Endothelial cell of umbilical vein (primary cell): Measurements from ENCODE around the gene BDKRB2.

Experiments used
- CTCF ChIP-seq, 2 donors: IDR thresholded peaks; 1 replicate in 1 of 2; 2 replicates in 1 of 2; pipeline ENCODE4 v1.5.1; 2011; ENCODE audit warnings: low read length in 2 of 2, mild to moderate bottlenecking in 2 of 2, moderate library complexity in 2 of 2, control low read depth in 1 of 2, inconsistent platforms in 1 of 2, low read depth in 1 of 2; ENCODE audit not compliant: insufficient read depth in 1 of 2; ENCODE audit errors: extremely low read depth in 1 of 2
- EZH2 ChIP-seq: IDR thresholded peaks from 2 replicates; pipeline ENCODE4 v1.6.1; 2012; ENCODE audit warnings: borderline replicate concordance, low read depth, mild to moderate bottlenecking, moderate library complexity, low read length, inconsistent platforms; ENCODE audit not compliant: severe bottlenecking
- FOS ChIP-seq: IDR thresholded peaks from 2 replicates; pipeline ENCODE4 v1.6.1; 2011; ENCODE audit warnings: mild to moderate bottlenecking, low read length, moderate library complexity, borderline replicate concordance; ENCODE audit not compliant: insufficient read depth
- GATA2 ChIP-seq: IDR thresholded peaks from 2 replicates; pipeline ENCODE4 v1.7.0; 2011; ENCODE audit warnings: low read depth, mild to moderate bottlenecking, moderate library complexity, mixed read lengths, low read length; ENCODE audit not compliant: insufficient read length, insufficient read depth
- JUN ChIP-seq: IDR thresholded peaks from 2 replicates; pipeline ENCODE4 v1.6.1; 2011; ENCODE audit warnings: borderline replicate concordance, low read depth; ENCODE audit not compliant: insufficient read length, insufficient read depth
- MAX ChIP-seq: IDR thresholded peaks from 2 replicates; pipeline ENCODE4 v1.6.1; 2011; ENCODE audit not compliant: insufficient read depth, insufficient read length
- MYC ChIP-seq: IDR thresholded peaks from one replicate; pipeline ENCODE4 v1.6.1; 2011; ENCODE audit warnings: mild to moderate bottlenecking, low read depth, low read length
- POLR2A ChIP-seq: IDR thresholded peaks from 2 replicates; pipeline ENCODE4 v1.6.1; 2012; ENCODE audit warnings: low read depth, mild to moderate bottlenecking, control low read depth, low read length
- POLR2AphosphoS5 ChIP-seq: IDR thresholded peaks from 2 replicates; pipeline ENCODE4 v1.6.1; 2012; ENCODE audit warnings: low read depth, mild to moderate bottlenecking, control low read depth, low read length, moderate library complexity; ENCODE audit not compliant: insufficient read depth

- TF ChIP-seq CTCF (IDR thresholded peaks at IDR 0.05; ENCODE audit: extremely low read depth in 1 of 2, insufficient read depth in 1 of 2, low read depth in 1 of 2, low read length in 2 of 2) (no peak), JUN (no peak), POLR2A (no peak), EZH2 (no peak), POLR2AphosphoS5 (no peak), MAX (no peak), MYC (no peak), FOS (no peak), GATA2 (no peak)
Measured at GRCh38 chr14:96257900-96258299, 53.3 kb downstream of the BDKRB2 start.
